Measurements from ENCODE around the gene TPM4. TPM values are rescaled to one million over a fixed set of nuclear protein-coding genes. Genes with fewer than 3 reads are reported as not detected.
A peak's percentile ranks its signal among the peaks of the same experiment; 100 is the strongest.

The TPM4 gene
- polyA plus RNA-seq, 1 donor from 2014 or later, result 119 TPM

DNA sequence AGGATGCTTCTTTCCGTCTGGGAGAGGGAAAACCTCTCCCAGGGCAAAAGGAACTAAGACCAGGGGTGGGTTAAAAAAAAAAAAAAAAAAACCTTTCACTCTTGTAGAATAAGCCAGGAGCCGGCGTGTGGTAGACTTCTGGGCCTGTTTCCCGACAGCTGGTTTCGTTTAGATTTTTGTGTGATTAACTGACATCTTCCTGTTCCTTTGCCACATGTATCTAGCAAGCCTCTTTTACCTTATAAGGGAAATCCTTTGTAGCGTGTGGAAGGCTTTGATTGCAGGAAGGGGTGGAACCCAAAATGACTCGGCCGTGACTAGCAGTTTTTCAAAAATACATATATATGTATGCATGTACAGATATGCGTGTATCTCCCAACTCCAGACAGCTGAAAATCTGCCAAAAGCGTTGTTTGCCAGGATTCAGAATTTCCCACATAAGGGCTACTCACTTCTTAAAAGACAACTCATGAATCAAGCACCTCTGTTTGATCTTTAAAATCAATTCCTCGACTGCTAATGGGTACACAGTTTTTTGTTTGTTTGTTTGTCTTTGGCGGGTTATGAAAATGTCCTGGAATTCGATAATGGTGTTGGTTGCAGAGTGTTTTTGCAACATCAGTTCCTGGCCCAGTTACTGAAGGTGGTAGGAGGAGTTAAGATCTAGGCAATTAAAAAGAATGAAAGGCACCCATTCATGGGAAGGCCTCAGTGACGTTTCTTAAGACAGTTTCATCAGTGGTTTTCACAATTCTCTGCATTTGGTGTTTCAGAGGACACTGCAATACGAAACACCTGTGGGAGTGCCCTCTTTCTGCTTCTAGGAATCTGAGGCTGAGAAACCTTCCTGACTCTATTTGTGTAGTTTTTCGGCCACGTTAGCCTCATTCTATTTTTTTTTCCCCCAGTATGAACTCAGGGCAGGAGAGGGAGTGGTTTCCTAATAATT, 2.7 kb downstream of the TPM4 start:
- Histone ChIP-seq H4K20me1 (ENCODE audit: insufficient read depth) (no peaks in the 10 kb centered on the region), H2AFZ (ENCODE audit: low read depth, low read length) (no peak overlapping the region), H3K27ac (ENCODE audit: low read length) (peak overlapping the region; percentile 88), H3K9me3 (ENCODE audit: low read length) (no peaks in the 10 kb centered on the region), H3K9me2 (ENCODE audit: insufficient read depth, low read length) (no peaks in the 10 kb centered on the region), H3K9ac (ENCODE audit: low read length) (peak overlapping the region; percentile 96), H3K4me3 (ENCODE audit: low read length) (peak overlapping the region; percentile 93), H3K4me2 (ENCODE audit: low read length) (peak overlapping the region; percentile 49), H3F3A (ENCODE audit: insufficient read depth, low read length, poor library complexity, severe bottlenecking) (peaks cover 6% of the 10 kb centered on the region), H3K27me3 (ENCODE audit: insufficient read depth, low read depth, low read length) (no peaks in the 10 kb centered on the region), H3K36me3 (ENCODE audit: insufficient read depth, low read length) (no peaks in the 10 kb centered on the region), H3K79me2 (replicated peaks; ENCODE audit: insufficient read depth, low read length) (peaks cover 39% of the 10 kb centered on the region)
- TF ChIP-seq MXI1 (conservative IDR thresholded peaks at IDR 0.05; ENCODE audit: poor library complexity, severe bottlenecking), result no peak
- no peak for TF ChIP-seq POLR2AphosphoS5 (IDR thresholded peaks at IDR 0.05)
- TF ChIP-seq RAD21 (conservative IDR thresholded peaks at IDR 0.05), result no peak
- TF ChIP-seq CTCF (IDR thresholded peaks at IDR 0.05; ENCODE audit: poor library complexity, severe bottlenecking), result no peak
- TF ChIP-seq SMC3 (conservative IDR thresholded peaks at IDR 0.05; ENCODE audit: poor library complexity), result no peak
- TF ChIP-seq EP300 (conservative IDR thresholded peaks at IDR 0.05; ENCODE audit: poor library complexity, severe bottlenecking), result no peak
- TF ChIP-seq REST (IDR thresholded peaks at IDR 0.05; ENCODE audit: borderline replicate concordance), result no peak
- no peak for TF ChIP-seq TAF1 (IDR thresholded peaks at IDR 0.05; ENCODE audit: low read depth)
- no peak for TF ChIP-seq EZH2 (IDR thresholded peaks at IDR 0.05; ENCODE audit: borderline replicate concordance, insufficient read depth, low read length, poor library complexity, severe bottlenecking)

- Histone ChIP-seq H3K27me3 (ENCODE audit: insufficient read depth, low read depth, low read length) (no peaks in the 10 kb centered on the region), H3K9me2 (ENCODE audit: insufficient read depth, low read length) (no peaks in the 10 kb centered on the region), H3K36me3 (ENCODE audit: insufficient read depth, low read length) (no peaks in the 10 kb centered on the region), H3K4me3 (ENCODE audit: low read length) (no peak overlapping the region), H3K9ac (ENCODE audit: low read length) (no peak overlapping the region), H3K4me2 (ENCODE audit: low read length) (no peak overlapping the region), H3K9me3 (ENCODE audit: low read length) (no peaks in the 10 kb centered on the region), H3F3A (ENCODE audit: insufficient read depth, low read length, poor library complexity, severe bottlenecking) (no peaks in the 10 kb centered on the region), H4K20me1 (ENCODE audit: insufficient read depth) (no peaks in the 10 kb centered on the region), H3K79me2 (replicated peaks; ENCODE audit: insufficient read depth, low read length) (peaks cover 22% of the 10 kb centered on the region), H2AFZ (ENCODE audit: low read depth, low read length) (no peak overlapping the region), H3K27ac (ENCODE audit: low read length) (no peak overlapping the region)
- TF ChIP-seq MXI1 (conservative IDR thresholded peaks at IDR 0.05; ENCODE audit: poor library complexity, severe bottlenecking), result no peak
- no peak for TF ChIP-seq SMC3 (conservative IDR thresholded peaks at IDR 0.05; ENCODE audit: poor library complexity)
- no peak for TF ChIP-seq TAF1 (IDR thresholded peaks at IDR 0.05; ENCODE audit: low read depth)
- TF ChIP-seq POLR2AphosphoS5 (IDR thresholded peaks at IDR 0.05), result no peak
- TF ChIP-seq RAD21 (conservative IDR thresholded peaks at IDR 0.05), result no peak
- no peak for TF ChIP-seq EP300 (conservative IDR thresholded peaks at IDR 0.05; ENCODE audit: poor library complexity, severe bottlenecking)
- no peak for TF ChIP-seq REST (IDR thresholded peaks at IDR 0.05; ENCODE audit: borderline replicate concordance)
- no peak for TF ChIP-seq CTCF (IDR thresholded peaks at IDR 0.05; ENCODE audit: poor library complexity, severe bottlenecking)
Measured at GRCh38 chr19:16084067-16084685, 7.9 kb downstream of the TPM4 start.
